IPS-NIHi7 (cell line): ENCODE measurements around the gene CDX4.
"Not testable (repeated sequence)": the region's sequence is repeated elsewhere in the genome, so short reads cannot be mapped to it uniquely, and the experiment has no call there.

Source experiments
- DNase-seq: peaks from one replicate; pipeline ENCODE4 v3.0.0; 2012; ENCODE audit warnings: mixed read lengths; ENCODE audit errors: extremely low spot score

CDX4 gene

GRCh38 chrX:73446831-73447230, at the start of gene CDX4:
Gene CDX4 (plus strand): TSS chrX:73447053. CDS start chrX:73447254, 201 bp downstream.
- peak; percentile 47 for DNase-seq

DNA sequence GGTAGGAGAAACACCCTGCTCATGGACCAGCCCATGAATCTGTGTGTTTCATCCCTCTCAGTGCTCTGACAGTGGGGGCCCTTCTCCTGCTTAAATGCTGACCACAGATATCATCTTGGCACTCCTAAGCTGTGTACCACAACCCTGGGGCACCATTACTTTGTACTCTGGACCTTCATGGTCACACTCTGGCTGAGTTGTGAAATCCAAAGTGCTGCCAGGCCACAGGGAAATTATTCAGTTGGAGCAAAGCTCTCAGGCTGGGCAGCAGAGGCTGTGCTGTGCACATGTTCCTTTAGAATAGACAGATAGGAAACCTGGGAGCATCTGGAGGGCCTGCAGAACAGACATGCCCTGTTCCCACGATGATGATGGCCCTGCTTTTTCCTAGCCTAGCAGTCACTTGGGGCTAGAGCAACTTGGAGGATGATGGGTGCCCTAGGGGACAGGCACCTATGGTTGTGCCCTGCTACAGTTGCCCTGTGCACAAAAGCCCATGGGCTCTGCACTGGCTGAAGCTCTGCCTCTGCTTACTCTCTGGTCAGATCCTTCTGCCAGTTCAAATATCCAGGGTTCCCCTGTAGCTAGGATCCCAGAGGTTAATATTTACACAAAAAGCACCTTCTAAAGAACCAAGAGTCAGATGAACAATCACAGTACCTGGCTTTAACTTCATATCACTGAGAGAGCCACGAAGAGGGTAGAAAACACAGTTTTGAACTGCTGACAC, 48.5 kb upstream of the CDX4 start:
- no peak for DNase-seq

DNA sequence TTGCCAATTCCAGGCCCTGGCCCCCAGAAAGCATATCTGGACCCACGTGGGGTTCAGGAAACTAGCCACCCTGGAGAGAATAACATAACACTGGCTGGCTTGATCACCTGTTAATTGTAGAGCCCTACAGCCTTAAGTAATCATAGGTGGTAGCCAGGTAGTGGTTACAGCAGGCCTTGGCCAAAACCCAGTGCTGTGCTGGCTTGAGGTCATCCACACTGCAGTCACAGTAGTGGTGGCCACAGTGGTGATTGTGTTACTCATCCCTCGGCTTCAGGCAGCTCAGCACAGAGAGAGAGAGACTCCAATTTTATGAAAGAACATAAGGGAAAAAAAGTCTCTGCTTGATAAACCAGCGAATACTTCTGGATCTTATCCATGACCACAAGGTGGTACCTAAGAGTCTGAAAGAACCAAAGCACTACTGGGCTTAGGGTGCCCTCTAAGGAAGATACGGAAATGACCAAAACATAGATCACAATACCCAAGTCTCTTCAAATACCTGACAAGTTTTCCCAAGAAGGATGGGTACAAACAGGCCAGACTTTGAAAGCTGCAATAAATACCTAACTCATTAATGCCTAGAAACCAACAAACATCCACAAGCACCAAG, 46.6 kb upstream of the CDX4 start:
- DNase-seq, result peak; percentile 14

DNA sequence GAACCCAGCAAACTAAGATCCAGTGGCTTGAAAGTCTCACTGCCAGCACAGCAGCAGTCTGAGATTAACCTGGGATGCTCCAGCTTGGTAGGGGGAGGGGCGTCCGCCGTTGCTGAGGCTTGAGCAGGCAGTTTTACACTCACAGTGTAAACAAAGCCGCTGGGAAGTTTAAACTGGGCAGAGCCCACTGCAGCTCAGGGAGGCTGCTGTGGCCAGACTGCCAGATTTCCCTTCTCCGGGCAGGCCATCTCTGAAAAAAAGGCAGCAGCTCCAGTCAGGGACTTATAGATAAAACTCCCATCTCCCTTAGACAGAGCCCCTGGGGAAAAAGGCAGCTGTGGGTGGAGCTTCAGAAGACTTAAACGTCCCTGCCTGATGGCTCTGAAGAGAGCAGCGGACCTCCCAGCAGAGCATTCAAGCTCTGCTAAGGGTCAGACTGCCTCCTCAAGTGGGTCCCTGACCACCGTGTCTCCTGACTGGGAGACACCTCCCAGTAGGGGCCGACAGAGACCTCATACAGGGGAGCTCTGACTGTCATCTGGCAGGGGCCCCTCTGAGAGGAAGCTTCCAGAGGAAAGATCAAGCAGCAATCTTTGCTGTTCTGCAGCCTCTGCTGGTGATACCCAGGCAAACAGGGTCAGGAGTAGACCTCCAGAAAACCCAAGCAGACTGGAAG, 45.1 kb upstream of the CDX4 start:
- DNase-seq, result no peak

DNA sequence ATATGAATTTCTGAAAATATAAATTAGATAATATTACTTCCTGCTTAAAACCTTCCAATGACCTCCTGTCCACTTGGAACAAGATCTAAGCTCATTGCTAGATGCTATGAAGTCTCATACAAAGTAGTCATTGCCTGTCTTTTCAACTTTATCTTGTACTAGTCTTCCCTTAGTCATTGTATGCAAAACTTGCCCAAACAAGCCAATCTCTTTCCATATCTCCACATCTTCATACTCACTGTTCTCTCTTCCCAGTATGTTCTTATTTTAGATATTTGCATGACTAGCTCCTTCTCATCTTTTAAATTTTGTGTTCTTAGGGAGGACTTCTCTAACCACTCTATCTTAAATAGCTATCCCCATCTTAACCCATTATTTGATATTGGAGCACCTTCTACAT, 33.9 kb upstream of the CDX4 start:
- DNase-seq, result no peak

DNA sequence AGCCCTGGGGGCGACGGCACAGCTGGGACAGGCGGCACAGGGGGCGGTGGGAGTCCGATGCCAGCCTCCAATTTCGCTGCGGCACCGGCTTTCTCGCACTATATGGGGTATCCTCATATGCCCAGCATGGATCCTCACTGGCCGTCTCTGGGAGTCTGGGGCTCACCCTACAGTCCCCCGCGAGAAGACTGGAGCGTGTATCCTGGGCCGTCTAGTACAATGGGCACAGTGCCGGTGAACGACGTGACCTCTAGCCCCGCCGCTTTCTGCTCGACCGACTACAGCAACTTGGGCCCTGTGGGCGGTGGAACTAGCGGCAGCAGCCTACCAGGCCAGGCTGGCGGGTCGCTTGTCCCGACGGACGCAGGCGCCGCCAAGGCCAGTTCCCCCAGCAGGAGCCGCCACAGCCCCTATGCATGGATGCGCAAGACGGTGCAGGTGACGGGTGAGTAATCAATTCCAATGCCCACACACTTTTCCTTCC, 500 bp downstream of the CDX4 start:
- peak; percentile 69 for DNase-seq

GRCh38 chrX:73448379-73448778, 1.5 kb downstream of the CDX4 start:
- DNase-seq, result peak; percentile 15

GRCh38 chrX:73455171-73455570, 8.3 kb downstream of the CDX4 start:
- no peak for DNase-seq

- DNase-seq, result no peak
Observed at GRCh38 chrX:73457306-73457705, 10.5 kb downstream of the CDX4 start.

DNA sequence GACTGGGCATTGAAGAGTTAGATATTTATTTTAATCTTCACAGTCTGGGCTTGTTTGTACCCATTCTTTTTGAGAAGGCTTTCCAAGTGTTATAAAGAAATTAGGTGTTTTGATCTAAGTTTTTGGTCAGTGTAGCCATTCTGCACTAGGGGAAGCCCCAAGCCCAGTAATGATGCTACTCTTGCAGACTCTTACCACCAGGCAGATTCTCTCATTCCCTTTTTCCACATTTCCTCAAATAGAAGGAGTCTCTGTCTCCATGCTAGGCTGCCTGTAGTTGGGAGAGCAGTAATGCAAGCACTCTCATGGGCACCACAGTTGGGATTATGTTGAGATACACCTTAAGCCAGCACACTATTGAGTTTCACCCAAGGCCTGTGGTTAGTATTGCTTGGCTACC, 21.5 kb downstream of the CDX4 start:
- DNase-seq, result no peak

- DNase-seq, result no peak
Observed at GRCh38 chrX:73478961-73479360, 32.1 kb downstream of the CDX4 start.

DNA sequence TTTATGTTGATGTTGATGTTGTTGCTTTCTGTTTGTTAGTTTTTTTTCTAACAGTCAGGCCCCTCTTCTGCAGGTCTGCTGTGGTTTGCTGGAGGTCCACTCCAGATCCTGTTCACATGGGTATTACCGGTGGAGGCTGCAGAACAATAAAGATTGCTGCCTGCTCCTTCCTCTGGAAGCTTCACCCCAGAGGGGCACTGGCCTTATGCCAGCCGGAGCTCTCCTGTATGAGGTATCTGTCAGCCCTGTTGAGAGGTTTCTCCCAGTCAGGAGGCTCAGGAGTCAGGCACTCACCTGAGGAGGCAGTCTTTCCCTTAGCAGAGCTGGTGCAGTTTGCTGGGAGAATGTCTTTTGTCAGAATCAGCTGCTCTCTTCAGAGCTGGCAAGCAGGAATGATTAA, 34.7 kb downstream of the CDX4 start:
- no peak for DNase-seq

DNA sequence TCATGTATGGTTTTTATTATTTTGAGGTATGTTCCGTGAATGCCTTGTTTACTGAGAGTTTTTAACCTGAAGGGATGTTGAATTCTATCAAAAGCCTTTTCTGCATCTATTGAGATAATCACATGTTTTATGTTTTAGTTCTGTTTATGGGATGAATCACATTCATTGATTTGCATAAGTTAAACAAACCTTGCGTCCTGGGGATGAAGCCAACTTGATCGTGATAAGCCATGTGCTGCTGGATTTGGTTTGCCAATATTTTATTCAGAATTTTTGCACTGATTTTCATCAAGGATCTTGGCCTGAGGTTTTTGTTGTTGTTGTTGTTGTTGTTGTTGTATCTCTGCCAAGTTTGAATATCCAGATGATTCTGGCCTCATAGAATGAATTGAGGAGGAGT, 43.8 kb downstream of the CDX4 start:
- DNase-seq, result no peak

DNA sequence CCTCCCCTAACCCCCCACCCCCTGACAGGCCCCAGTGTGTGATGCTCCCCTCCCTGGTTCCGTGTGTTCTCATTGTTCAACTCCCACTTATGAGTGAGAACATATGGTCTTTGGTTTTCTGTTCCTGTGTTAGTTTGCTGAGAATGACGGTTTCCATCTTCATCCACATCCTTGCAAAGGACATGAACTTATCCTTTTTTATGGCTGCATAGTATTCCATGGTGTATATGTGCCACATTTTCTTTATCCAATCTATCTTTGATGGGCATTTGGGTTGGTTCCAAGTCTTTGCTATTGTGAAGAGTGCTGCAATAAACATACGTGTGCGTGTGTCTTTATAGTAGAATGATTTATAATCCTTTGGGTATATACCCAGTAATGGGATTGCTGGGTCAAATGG, 45.3 kb downstream of the CDX4 start:
- not testable (repeated sequence) for DNase-seq
